Measurements from ENCODE around the gene YIF1B. TPM values are rescaled to one million over a fixed set of nuclear protein-coding genes. Genes with fewer than 3 reads are reported as not detected.

Gene YIF1B
- total and polyA plus RNA-seq, 2 of the 4 experiments (the other 2 are of a cell fraction): 72.2 to 165 TPM

GRCh38 chr19:38278751-38279150 lies 37.0 kb downstream of the YIF1B start:
- 0 out of 2 replicates have a peak overlapping the region, but pooled peaks have one; percentile 38 for H3K23ac ChIP-seq (ENCODE audit: low read depth, low read length)
- no peaks in the 10 kb centered on the region for H3K79me1 ChIP-seq (ENCODE audit: low read depth in 1 of 2, low read length in 2 of 2)
- POLR2A ChIA-PET (ENCODE audit: unreplicated experiment): no interaction called here
- no peak overlapping the region for H2AK9ac ChIP-seq (replicated peaks; ENCODE audit: low read depth, low read length, poor library complexity)
- no peak overlapping the region for H3K56ac ChIP-seq (ENCODE audit: extremely low read depth, insufficient read depth, low read length)
- H3K4me1 ChIP-seq (ENCODE audit: control insufficient read depth, insufficient read depth, low read length): peaks cover 13% of the 10 kb centered on the region
- no peak for TF ChIP-seq ELK1 (IDR thresholded peaks at IDR 0.05; ENCODE audit: borderline replicate concordance, low read depth, low read length)
- TF ChIP-seq CHD1 (IDR thresholded peaks at IDR 0.05; ENCODE audit: low read depth, low read length): no peak
- no peak for TF ChIP-seq RAD21 (IDR thresholded peaks at IDR 0.05; ENCODE audit: low read length)
- TF ChIP-seq MXI1 (IDR thresholded peaks at IDR 0.05; ENCODE audit: borderline replicate concordance, low read depth, low read length): no peak
- no peak for TF ChIP-seq NFE2L2 (IDR thresholded peaks at IDR 0.05; ENCODE audit: low read depth, low read length)
- no peak for TF ChIP-seq CTCF (conservative IDR thresholded peaks at IDR 0.05; ENCODE audit: low read depth, low read length)
- TF ChIP-seq FOS (IDR thresholded peaks at IDR 0.05; ENCODE audit: low read depth, low read length): no peak
- TF ChIP-seq CEBPB (IDR thresholded peaks at IDR 0.05; ENCODE audit: low read depth, low read length): no peak
- no peak for TF ChIP-seq USF2 (IDR thresholded peaks at IDR 0.05; ENCODE audit: low read depth, low read length)
- no peak for TF ChIP-seq BHLHE40 (IDR thresholded peaks at IDR 0.05; ENCODE audit: low read depth, low read length)
- no peak for TF ChIP-seq MAZ (IDR thresholded peaks at IDR 0.05; ENCODE audit: borderline replicate concordance, low read depth, low read length)
- no peak for TF ChIP-seq MAFK (IDR thresholded peaks at IDR 0.05; ENCODE audit: low read depth, low read length)
- no peak for TF ChIP-seq RCOR1 (IDR thresholded peaks at IDR 0.05; ENCODE audit: insufficient replicate concordance, low read length)
- no peak for TF ChIP-seq RFX5 (IDR thresholded peaks at IDR 0.05; ENCODE audit: low read depth, low read length)
- no peak for TF ChIP-seq SMC3 (IDR thresholded peaks at IDR 0.05; ENCODE audit: low read depth, low read length)
- TF ChIP-seq POLR2A (IDR thresholded peaks at IDR 0.05; ENCODE audit: low read depth, low read length): no peak
- 0 out of 2 replicates have a peak overlapping the region, but pooled peaks have one; percentile 38 for H4K91ac ChIP-seq (ENCODE audit: insufficient read depth, low read depth, low read length)
- peak overlapping the region; percentile 88; the same call in 1 of the 2 replicates for H2BK120ac ChIP-seq (ENCODE audit: low read depth, low read length)
- H3K9ac ChIP-seq (ENCODE audit: low read depth, low read length): no peak overlapping the region
- H4K8ac ChIP-seq (ENCODE audit: low read depth in 2 of 2, low read length in 2 of 2): peak overlapping the region; percentile 69 to 78; a peak in 2 of 4 replicates
- H3K4ac ChIP-seq (ENCODE audit: low read depth, low read length): peak overlapping the region; percentile 67; the same call in 1 of the 2 replicates
- no peak overlapping the region for H3K4me3 ChIP-seq (ENCODE audit: insufficient read depth, low read depth, low read length)
- CTCF ChIA-PET: interaction anchor here (1.3 kb wide), 1 partner anchor 9 kb away, joined by 4 read pairs; no protein-coding TSS in a partner anchor
- H2BK15ac ChIP-seq (ENCODE audit: low read depth, low read length): no peak overlapping the region
- H2BK5ac ChIP-seq (ENCODE audit: low read depth, low read length, poor library complexity, severe bottlenecking): peak overlapping the region; percentile 55
- peak overlapping the region; percentile 83; the same call in 1 of the 2 replicates for H3K27ac ChIP-seq (ENCODE audit: insufficient read depth, low read length)
- H3K36me3 ChIP-seq (ENCODE audit: control insufficient read depth, insufficient read depth, low read length): no peaks in the 10 kb centered on the region
- no peaks in the 10 kb centered on the region for H4K20me1 ChIP-seq (ENCODE audit: insufficient read depth, low read length)
- H3K9me3 ChIP-seq (ENCODE audit: control insufficient read depth, insufficient read depth, low read length): no peaks in the 10 kb centered on the region
- peak overlapping the region; percentile 93 for H3K18ac ChIP-seq (ENCODE audit: low read depth, low read length)
- peaks cover 5% of the 10 kb centered on the region; the same call in 1 of the 2 replicates for H3K9me1 ChIP-seq (ENCODE audit: insufficient read depth, low read length)
- intact Hi-C loops (cut with micrococcal nuclease): no loop called here
- no peak for DNase-seq
- H3K27me3 ChIP-seq (ENCODE audit: control insufficient read depth, insufficient read depth, low read length): no peaks in the 10 kb centered on the region
- H2AK5ac ChIP-seq (ENCODE audit: low read depth, low read length): peak overlapping the region; percentile 20; the same call in 1 of the 2 replicates
- dilution Hi-C loops (cut with HindIII; ENCODE audit: low sequenced_read_pairs, unreplicated experiment): no loop called here
- no TSS peak for BruUV-seq (replicated peaks)
- no peak overlapping the region for H3K4me2 ChIP-seq (ENCODE audit: low read depth, low read length)
- peak overlapping the region; percentile 58; the same call in 1 of the 2 replicates for H3K14ac ChIP-seq (replicated peaks; ENCODE audit: low read depth, low read length)
- peak overlapping the region; percentile 86 for H4K5ac ChIP-seq (ENCODE audit: low read depth, low read length)
- peak overlapping the region; percentile 85; the same call in 1 of the 2 replicates for H2BK20ac ChIP-seq (ENCODE audit: low read depth, low read length)
- in situ Hi-C loops (cut with MboI; ENCODE audit: low sequenced_read_pairs): no loop called here
- H2AFZ ChIP-seq (replicated peaks; ENCODE audit: low read length, poor library complexity): no peak overlapping the region
- no CpG with 5 or more reads among the region's 2 CpGs for WGBS, 2 experiments (ENCODE audit: extremely low coverage in 2 of 2, insufficient read length in 1 of 2)
- no peak for ATAC-seq (ENCODE audit: low read depth)
